LoVo (cell line): ENCODE results near the gene FOXJ1.

ENCODE experiments used
- DNase-seq: peaks from one replicate; pipeline ENCODE4 v3.0.0-alpha.2; 2016; ENCODE audit warnings: low spot score

Gene FOXJ1

GRCh38 chr17:76140661-76141211, 309 bp downstream of the FOXJ1 start:
- DNase-seq, result no peak

- DNase-seq, result no peak
These were observed 1.0 kb downstream of the FOXJ1 start for GRCh38 chr17:76139801-76140660.

GRCh38 chr17:76138896-76139752, 1.9 kb downstream of the FOXJ1 start:
- DNase-seq, result no peak

GRCh38 chr17:76138234-76138895, 2.7 kb downstream of the FOXJ1 start:
- no peak for DNase-seq

- DNase-seq, result no peak
These were observed 3.5 kb downstream of the FOXJ1 start for GRCh38 chr17:76137351-76138233.

GRCh38 chr17:76137001-76137350, 4.1 kb downstream of the FOXJ1 start:
- DNase-seq, result no peak

- no peak for DNase-seq
These were observed 4.6 kb downstream of the FOXJ1 start for GRCh38 chr17:76136276-76137000.

- no peak for DNase-seq
These were observed 5.2 kb downstream of the FOXJ1 start for GRCh38 chr17:76135810-76136188.

GRCh38 chr17:76134911-76135809, 5.9 kb downstream of the FOXJ1 start:
- no peak for DNase-seq

- DNase-seq, result peak; percentile 73
These were observed 8.3 kb downstream of the FOXJ1 start for GRCh38 chr17:76132574-76133338.

- DNase-seq, result no peak
These were observed 9.1 kb downstream of the FOXJ1 start for GRCh38 chr17:76131692-76132573.

- DNase-seq, result no peak
These were observed 9.9 kb downstream of the FOXJ1 start for GRCh38 chr17:76131051-76131691.

GRCh38 chr17:76130473-76130872, 10.6 kb downstream of the FOXJ1 start:
- no peak for DNase-seq

GRCh38 chr17:76125922-76126321, 15.1 kb downstream of the FOXJ1 start:
- DNase-seq, result no peak

- DNase-seq, result no peak
These were observed 15.7 kb downstream of the FOXJ1 start for GRCh38 chr17:76125391-76125675.

- no peak for DNase-seq
These were observed 16.3 kb downstream of the FOXJ1 start for GRCh38 chr17:76124582-76125390.
